ENCODE results near the gene PGPEP1.

Gene PGPEP1

DNA sequence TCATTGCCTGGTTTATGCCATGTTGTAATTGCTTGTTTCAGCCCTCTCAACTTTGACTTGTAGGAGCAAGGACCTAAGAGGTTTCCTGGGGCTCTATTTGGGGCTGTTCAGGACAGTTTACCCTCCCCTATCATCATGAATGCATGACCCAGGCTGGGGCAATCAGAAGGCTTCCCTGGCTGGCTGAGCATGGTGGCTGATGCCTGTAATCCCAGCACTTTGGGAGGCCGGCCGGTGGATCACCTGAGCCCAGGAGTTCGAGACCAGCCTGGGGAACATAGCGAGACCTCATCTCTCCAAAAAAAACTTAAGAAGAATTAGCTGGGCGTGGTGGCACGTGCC lies 11.4 kb upstream of the PGPEP1 start:
- peak overlapping the region; percentile 91 for H2AFZ ChIP-seq (ENCODE audit: low read depth, low read length)

DNA sequence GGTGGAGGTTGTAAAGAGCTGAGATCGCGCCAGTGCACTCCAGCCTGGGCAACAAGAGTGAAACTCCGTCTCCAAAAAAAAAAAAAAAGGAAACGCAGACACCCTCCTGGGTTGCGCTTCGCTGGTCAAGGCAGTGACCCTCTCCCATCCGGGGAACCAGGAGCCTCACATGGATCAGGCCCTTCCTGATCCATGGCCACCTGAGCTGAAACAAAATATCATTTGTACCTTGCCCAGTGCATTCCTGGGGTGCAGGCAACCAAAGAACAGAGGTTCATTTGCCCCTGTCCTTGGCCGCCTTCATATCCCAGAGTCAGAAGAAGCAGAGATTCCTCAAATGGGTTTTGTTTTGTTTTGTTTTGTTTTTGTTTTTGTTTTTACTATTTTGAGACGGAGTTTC lies 9.5 kb upstream of the PGPEP1 start:
- H3K4me3 ChIP-seq (ENCODE audit: low read length): no peak overlapping the region
- no peaks in the 10 kb centered on the region for H3K27me3 ChIP-seq (ENCODE audit: low read depth, low read length)
- no peaks in the 10 kb centered on the region for H3K36me3 ChIP-seq (replicated peaks; ENCODE audit: low read depth, low read length)
- TF ChIP-seq, protein P1, sequence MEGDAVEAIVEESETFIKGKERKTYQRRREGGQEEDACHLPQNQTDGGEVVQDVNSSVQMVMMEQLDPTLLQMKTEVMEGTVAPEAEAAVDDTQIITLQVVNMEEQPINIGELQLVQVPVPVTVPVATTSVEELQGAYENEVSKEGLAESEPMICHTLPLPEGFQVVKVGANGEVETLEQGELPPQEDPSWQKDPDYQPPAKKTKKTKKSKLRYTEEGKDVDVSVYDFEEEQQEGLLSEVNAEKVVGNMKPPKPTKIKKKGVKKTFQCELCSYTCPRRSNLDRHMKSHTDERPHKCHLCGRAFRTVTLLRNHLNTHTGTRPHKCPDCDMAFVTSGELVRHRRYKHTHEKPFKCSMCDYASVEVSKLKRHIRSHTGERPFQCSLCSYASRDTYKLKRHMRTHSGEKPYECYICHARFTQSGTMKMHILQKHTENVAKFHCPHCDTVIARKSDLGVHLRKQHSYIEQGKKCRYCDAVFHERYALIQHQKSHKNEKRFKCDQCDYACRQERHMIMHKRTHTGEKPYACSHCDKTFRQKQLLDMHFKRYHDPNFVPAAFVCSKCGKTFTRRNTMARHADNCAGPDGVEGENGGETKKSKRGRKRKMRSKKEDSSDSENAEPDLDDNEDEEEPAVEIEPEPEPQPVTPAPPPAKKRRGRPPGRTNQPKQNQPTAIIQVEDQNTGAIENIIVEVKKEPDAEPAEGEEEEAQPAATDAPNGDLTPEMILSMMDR (IDR thresholded peaks at IDR 0.05; ENCODE audit: low read depth, low read length): no peak
- TF ChIP-seq EZH2phosphoT487 (IDR thresholded peaks at IDR 0.05; ENCODE audit: low read depth): no peak
- no peak overlapping the region for H3K9ac ChIP-seq (ENCODE audit: low read length)
- no peaks in the 10 kb centered on the region for H4K20me1 ChIP-seq (ENCODE audit: insufficient read depth, low read length)
- no peak overlapping the region for H2AFZ ChIP-seq (ENCODE audit: low read depth, low read length)
- no peaks in the 10 kb centered on the region for H3K9me3 ChIP-seq (ENCODE audit: insufficient read depth, low read length)
- peaks cover 7% of the 10 kb centered on the region for H3K4me1 ChIP-seq (ENCODE audit: low read length)
- H3K27ac ChIP-seq (ENCODE audit: low read length): no peak overlapping the region
- no peaks in the 10 kb centered on the region for H3K79me2 ChIP-seq (ENCODE audit: low read length)
- no peak overlapping the region for H3K4me2 ChIP-seq (ENCODE audit: low read length)

More for the DNA sequence above, 11.4 kb upstream of the PGPEP1 start:
- peak overlapping the region; percentile 11 for H3K27ac ChIP-seq (ENCODE audit: low read length)
- H3K9me3 ChIP-seq (ENCODE audit: insufficient read depth, low read length): no peaks in the 10 kb centered on the region
- H3K4me2 ChIP-seq (ENCODE audit: low read length): peak overlapping the region; percentile 96
- H3K9ac ChIP-seq (ENCODE audit: low read length): peak overlapping the region; percentile 67
- peak overlapping the region; percentile 75 for H3K4me3 ChIP-seq (ENCODE audit: low read length)
- no peaks in the 10 kb centered on the region for H3K27me3 ChIP-seq (ENCODE audit: low read depth, low read length)
- H3K79me2 ChIP-seq (ENCODE audit: low read length): no peaks in the 10 kb centered on the region
- no peaks in the 10 kb centered on the region for H4K20me1 ChIP-seq (ENCODE audit: insufficient read depth, low read length)
- no peaks in the 10 kb centered on the region for H3K36me3 ChIP-seq (replicated peaks; ENCODE audit: low read depth, low read length)
- peaks cover 7% of the 10 kb centered on the region for H3K4me1 ChIP-seq (ENCODE audit: low read length)
- TF ChIP-seq EZH2phosphoT487 (IDR thresholded peaks at IDR 0.05; ENCODE audit: low read depth): no peak
- TF ChIP-seq, protein P1 (IDR thresholded peaks at IDR 0.05; ENCODE audit: low read depth, low read length): no peak

DNA sequence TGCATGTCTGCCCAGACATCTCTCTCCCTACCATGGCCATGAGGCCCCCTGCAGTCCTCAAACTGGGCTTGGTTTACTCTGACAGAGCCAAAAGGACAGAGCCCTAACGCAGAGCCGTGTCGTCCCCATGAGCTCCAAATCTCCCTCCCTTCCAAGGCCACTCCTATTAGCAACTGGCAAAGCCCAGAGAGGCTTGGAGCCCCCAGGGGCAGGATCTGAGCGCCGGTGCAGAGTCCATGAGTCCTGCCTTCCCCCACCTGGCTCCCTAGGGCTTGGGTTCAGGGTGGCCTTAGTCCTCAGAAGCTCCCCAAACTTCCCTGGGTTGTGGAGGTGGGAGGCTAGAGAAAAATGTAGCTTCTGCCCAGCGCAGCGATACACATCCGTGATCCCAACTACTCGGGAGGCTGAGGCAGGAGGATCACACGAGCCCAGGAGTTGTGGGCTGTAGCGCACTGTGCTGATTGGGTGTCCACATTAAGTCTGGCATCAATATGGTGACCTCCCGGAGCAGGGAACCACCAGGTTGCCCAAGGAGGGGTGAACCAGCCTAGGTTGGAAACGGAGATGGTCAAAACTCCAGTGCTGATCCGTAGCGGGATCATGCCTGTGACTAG lies 7.4 kb upstream of the PGPEP1 start:
- Histone ChIP-seq H4K20me1 (ENCODE audit: insufficient read depth, low read length) (no peaks in the 10 kb centered on the region), H3K4me2 (ENCODE audit: low read length) (no peak overlapping the region)
- no peak for TF ChIP-seq EZH2phosphoT487 (IDR thresholded peaks at IDR 0.05; ENCODE audit: low read depth)
- TF ChIP-seq, protein P1 (IDR thresholded peaks at IDR 0.05; ENCODE audit: low read depth, low read length): no peak

DNA sequence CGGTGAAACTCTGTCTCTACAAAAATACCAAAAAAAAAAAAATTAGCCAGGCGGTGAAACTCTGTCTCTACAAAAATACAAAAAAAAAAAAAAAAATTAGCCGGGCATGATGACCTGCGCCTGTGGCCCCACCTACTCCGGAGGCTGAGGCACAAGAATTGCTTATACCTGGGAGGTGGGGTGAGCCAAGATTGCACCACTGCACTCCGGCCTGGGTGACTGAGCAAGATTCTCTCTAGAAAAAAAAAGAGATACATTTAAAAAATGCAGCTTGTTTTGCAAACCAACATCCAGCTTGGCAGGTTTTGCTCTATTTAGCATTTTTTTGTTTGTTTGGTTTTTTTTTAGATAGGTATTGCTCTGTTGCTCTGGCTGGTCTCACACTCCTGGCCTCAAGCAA lies 6.7 kb upstream of the PGPEP1 start:
- Histone ChIP-seq H3K4me3 (ENCODE audit: low read length) (no peak overlapping the region), H3K79me2 (ENCODE audit: low read length) (no peaks in the 10 kb centered on the region), H2AFZ (ENCODE audit: low read depth, low read length) (no peak overlapping the region), H3K9me3 (ENCODE audit: insufficient read depth, low read length) (no peaks in the 10 kb centered on the region), H4K20me1 (ENCODE audit: insufficient read depth, low read length) (no peaks in the 10 kb centered on the region), H3K27me3 (ENCODE audit: low read depth, low read length) (0 out of 2 replicates have a peak, but pooled peaks cover 6% of the 10 kb centered on the region), H3K4me2 (ENCODE audit: low read length) (no peak overlapping the region), H3K9ac (ENCODE audit: low read length) (no peak overlapping the region), H3K27ac (ENCODE audit: low read length) (no peak overlapping the region), H3K36me3 (replicated peaks; ENCODE audit: low read depth, low read length) (no peaks in the 10 kb centered on the region), H3K4me1 (ENCODE audit: low read length) (peaks cover 12% of the 10 kb centered on the region)
- TF ChIP-seq, protein P1 (IDR thresholded peaks at IDR 0.05; ENCODE audit: low read depth, low read length): no peak
- TF ChIP-seq EZH2phosphoT487 (IDR thresholded peaks at IDR 0.05; ENCODE audit: low read depth): no peak

More for the DNA sequence above, 7.4 kb upstream of the PGPEP1 start:
- H3K79me2 ChIP-seq (ENCODE audit: low read length): no peaks in the 10 kb centered on the region
- no peaks in the 10 kb centered on the region for H3K9me3 ChIP-seq (ENCODE audit: insufficient read depth, low read length)
- 0 out of 2 replicates have a peak, but pooled peaks cover 3% of the 10 kb centered on the region for H3K27me3 ChIP-seq (ENCODE audit: low read depth, low read length)
- H3K4me1 ChIP-seq (ENCODE audit: low read length): peaks cover 10% of the 10 kb centered on the region
- no peak overlapping the region for H3K9ac ChIP-seq (ENCODE audit: low read length)
- H3K4me3 ChIP-seq (ENCODE audit: low read length): no peak overlapping the region
- H2AFZ ChIP-seq (ENCODE audit: low read depth, low read length): no peak overlapping the region
- no peaks in the 10 kb centered on the region for H3K36me3 ChIP-seq (replicated peaks; ENCODE audit: low read depth, low read length)
- no peak overlapping the region for H3K27ac ChIP-seq (ENCODE audit: low read length)
